GM23248 (cell line): ENCODE data around the gene RTN4RL1.

Source experiments
- EZH2 ChIP-seq: fragments of 200-600 bp; sonication (generic); IDR thresholded peaks from 2 replicates; pipeline ENCODE4 v1.6.1; 2018; ENCODE audit warnings: antibody characterized with exemption, mild to moderate bottlenecking; ENCODE audit not compliant: insufficient read depth, poor library complexity, severe bottlenecking
- EZH2phosphoT487 ChIP-seq: fragments of 200-600 bp; sonication (generic); IDR thresholded peaks from 2 replicates; pipeline ENCODE4 v1.6.1; 2018; ENCODE audit warnings: antibody characterized with exemption, moderate library complexity, mild to moderate bottlenecking, low read depth; ENCODE audit not compliant: insufficient read depth

GRCh38 chr17:1961189-1961588 lies 63.9 kb downstream of the RTN4RL1 start:
- no peak for TF ChIP-seq EZH2phosphoT487
- TF ChIP-seq EZH2: no peak
